Fibroblast of the aortic adventitia (primary cell): ENCODE results near the gene BCL7B. TPM values are rescaled to one million over a fixed set of nuclear protein-coding genes. Genes with fewer than 3 reads are reported as not detected.

Experiments used
- DNase-seq: peaks from one replicate; pipeline ENCODE4 v3.0.0-alpha.2; 2010; ENCODE audit warnings: low read depth
- H3K4me3 ChIP-seq: 2 replicates; pipeline ENCODE4 v1.5.1; 2011; ENCODE audit warnings: low read depth, mild to moderate bottlenecking, control low read depth, low read length, moderate library complexity
- small RNA-seq: library from RNA; depleted of rRNA; stranded (forward); fragments of <200 nt; gene quantifications from one replicate; pipeline ENCODE3, GENCODE V24; 2012
- total RNA-seq: library from RNA; depleted of rRNA; stranded (reverse); fragments of >200 nt; gene quantifications from 2 replicates; pipeline ENCODE4 v1.2.3, GENCODE V29; 2012; ENCODE audit warnings: low replicate concordance
- TF ChIP-seq, protein P1 (sequence below): IDR thresholded peaks from 2 replicates; pipeline ENCODE4 v1.5.1; 2011; ENCODE audit warnings: mild to moderate bottlenecking, low read length, control low read depth, inconsistent platforms; ENCODE audit not compliant: insufficient read depth

Gene BCL7B
- total RNA-seq, 1 donor, result 34.2 TPM

DNA sequence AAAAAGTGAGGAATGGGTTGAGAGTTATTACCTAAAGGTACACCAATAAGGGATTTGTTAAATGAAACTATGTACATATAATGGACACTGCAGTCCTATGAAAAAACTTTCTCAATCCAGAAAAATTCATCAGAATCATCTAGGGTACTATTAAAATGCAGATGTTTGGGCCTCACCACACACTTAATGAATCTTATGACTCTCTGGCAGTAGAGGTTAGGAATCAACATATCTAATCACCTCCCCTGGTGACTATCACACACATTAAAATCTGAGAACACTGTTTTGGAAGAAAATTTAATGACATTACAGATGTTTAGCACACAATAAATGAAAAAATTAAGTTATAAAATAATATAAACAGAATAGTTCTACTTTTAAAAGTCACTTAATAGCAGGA, 67.5 kb downstream of the BCL7B start:
- H3K4me3 ChIP-seq, result no peak overlapping the region
- TF ChIP-seq, protein P1, sequence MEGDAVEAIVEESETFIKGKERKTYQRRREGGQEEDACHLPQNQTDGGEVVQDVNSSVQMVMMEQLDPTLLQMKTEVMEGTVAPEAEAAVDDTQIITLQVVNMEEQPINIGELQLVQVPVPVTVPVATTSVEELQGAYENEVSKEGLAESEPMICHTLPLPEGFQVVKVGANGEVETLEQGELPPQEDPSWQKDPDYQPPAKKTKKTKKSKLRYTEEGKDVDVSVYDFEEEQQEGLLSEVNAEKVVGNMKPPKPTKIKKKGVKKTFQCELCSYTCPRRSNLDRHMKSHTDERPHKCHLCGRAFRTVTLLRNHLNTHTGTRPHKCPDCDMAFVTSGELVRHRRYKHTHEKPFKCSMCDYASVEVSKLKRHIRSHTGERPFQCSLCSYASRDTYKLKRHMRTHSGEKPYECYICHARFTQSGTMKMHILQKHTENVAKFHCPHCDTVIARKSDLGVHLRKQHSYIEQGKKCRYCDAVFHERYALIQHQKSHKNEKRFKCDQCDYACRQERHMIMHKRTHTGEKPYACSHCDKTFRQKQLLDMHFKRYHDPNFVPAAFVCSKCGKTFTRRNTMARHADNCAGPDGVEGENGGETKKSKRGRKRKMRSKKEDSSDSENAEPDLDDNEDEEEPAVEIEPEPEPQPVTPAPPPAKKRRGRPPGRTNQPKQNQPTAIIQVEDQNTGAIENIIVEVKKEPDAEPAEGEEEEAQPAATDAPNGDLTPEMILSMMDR, result no peak
- DNase-seq, result no peak

DNA sequence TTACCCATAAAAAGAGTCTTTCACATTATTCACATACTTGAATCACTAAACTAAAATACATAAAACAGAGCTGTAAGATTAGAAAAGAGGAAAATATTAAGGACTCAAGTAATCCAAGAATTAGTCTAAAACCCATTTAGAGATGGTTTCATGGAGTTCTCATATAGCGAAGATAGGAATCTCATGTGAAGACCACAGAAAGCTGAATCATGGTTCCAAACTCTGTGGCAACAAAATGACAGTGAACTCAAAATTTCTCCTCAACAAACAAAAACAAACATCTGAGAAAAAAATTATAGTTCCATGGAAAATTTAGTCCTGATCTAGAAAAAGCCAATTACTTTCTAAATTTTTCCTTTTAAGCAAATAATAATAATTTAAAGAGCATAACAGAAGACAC, 70.0 kb downstream of the BCL7B start:
- TF ChIP-seq, protein P1, result no peak
- no peak overlapping the region for H3K4me3 ChIP-seq
- DNase-seq, result no peak

Small RNA genes within 50 kb of the gene (small RNA-seq; reads per million reads assigned to genes)
- not detected for gene RNU6-1198P

Other genes with a start within 250 kb of the BCL7B start
- gene NSUN5, start 248.9 kb downstream of the BCL7B start, total RNA-seq, result 16.7 and 20.2 TPM in 2 replicates
- not detected in 2 replicates for gene TRIM50, start 229.6 kb downstream of the BCL7B start, total RNA-seq
- not detected in 2 replicates for gene FKBP6, start 229.5 kb downstream of the BCL7B start, total RNA-seq
- 0.25 and 0.27 TPM in 2 replicates for gene FZD9, start 123.9 kb downstream of the BCL7B start, total RNA-seq
- gene BAZ1B, start 35.4 kb downstream of the BCL7B start, total RNA-seq, result 75.6 and 175 TPM in 2 replicates
- gene TBL2, start 20.9 kb upstream of the BCL7B start, total RNA-seq, result 16.4 and 44.6 TPM in 2 replicates
- 0.72 and 2.0 TPM in 2 replicates for gene MLXIPL, start 66.8 kb upstream of the BCL7B start, total RNA-seq
- gene VPS37D, start 110.1 kb upstream of the BCL7B start, total RNA-seq, result 1.9 and 31.2 TPM in 2 replicates
- 1.9 and 3.4 TPM in 2 replicates for gene DNAJC30, start 125.8 kb upstream of the BCL7B start, total RNA-seq
- 28.6 and 69.4 TPM in 2 replicates for gene BUD23, start 125.9 kb upstream of the BCL7B start, total RNA-seq
- 3.6 and 27.9 TPM in 2 replicates for gene STX1A, start 162.0 kb upstream of the BCL7B start, total RNA-seq
- gene ABHD11, start 181.1 kb upstream of the BCL7B start, total RNA-seq, result 5.0 and 14.8 TPM in 2 replicates
- gene CLDN3, start 212.6 kb upstream of the BCL7B start, total RNA-seq, result not detected in 2 replicates